ACC112 (cell line): ENCODE data around the gene SARS1.

Source experiments
- H2AFZ ChIP-seq: fragments of 200-600 bp; sonication (generic); one replicate; pipeline ENCODE4 v1.6.0; 2017; ENCODE audit warnings: antibody characterized with exemption, low read length; ENCODE audit not compliant: unreplicated experiment
- H3K27ac ChIP-seq: fragments of 200-600 bp; sonication (generic); 2 replicates; pipeline ENCODE4 v1.5.1; 2014; ENCODE audit warnings: low read depth, mild to moderate bottlenecking, antibody characterized with exemption, low read length, moderate library complexity
- H3K27me3 ChIP-seq: fragments of 200-600 bp; sonication (generic); 2 replicates; pipeline ENCODE4 v1.6.1; 2014; ENCODE audit warnings: mild to moderate bottlenecking, antibody characterized with exemption, low read length, moderate library complexity, mixed read lengths; ENCODE audit not compliant: insufficient read depth
- H3K36me3 ChIP-seq: fragments of 200-600 bp; sonication (generic); 2 replicates; pipeline ENCODE4 v1.6.1; 2016; ENCODE audit warnings: mild to moderate bottlenecking, antibody characterized with exemption, low read length, moderate library complexity, mixed read lengths; ENCODE audit not compliant: insufficient read depth
- H3K4me1 ChIP-seq: fragments of 200-600 bp; sonication (generic); one replicate; pipeline ENCODE4 v1.6.1; 2016; ENCODE audit warnings: low read length, mixed read lengths; ENCODE audit not compliant: insufficient read depth, unreplicated experiment, control insufficient read depth
- H3K4me3 ChIP-seq: fragments of 200-600 bp; sonication (generic); 2 replicates; pipeline ENCODE4 v1.5.1; 2014; ENCODE audit warnings: mild to moderate bottlenecking, low read depth, low read length
- H3K79me2 ChIP-seq: fragments of 200-600 bp; sonication (generic); one replicate; pipeline ENCODE4 v1.6.0; 2016; ENCODE audit warnings: low read length; ENCODE audit not compliant: control insufficient read depth, unreplicated experiment, insufficient read depth

Gene SARS1

GRCh38 chr1:109256971-109257681 is 43.4 kb downstream of the SARS1 start:
- Histone ChIP-seq H3K4me1 (no peaks in the 10 kb centered on the region), H3K36me3 (no peaks in the 10 kb centered on the region), H3K27ac (no peak overlapping the region), H3K27me3 (no peaks in the 10 kb centered on the region), H3K79me2 (no peaks in the 10 kb centered on the region), H3K4me3 (no peak overlapping the region), H2AFZ (no peak overlapping the region)

- no peak overlapping the region for H3K4me3 ChIP-seq
- no peaks in the 10 kb centered on the region for H3K4me1 ChIP-seq
- H3K36me3 ChIP-seq, result no peaks in the 10 kb centered on the region
- H2AFZ ChIP-seq, result no peak overlapping the region
- no peaks in the 10 kb centered on the region for H3K27me3 ChIP-seq
- H3K27ac ChIP-seq, result no peak overlapping the region
- no peaks in the 10 kb centered on the region for H3K79me2 ChIP-seq
Observed at GRCh38 chr1:109257682-109258421, 44.1 kb downstream of the SARS1 start.

GRCh38 chr1:109258481-109259466 is 45.1 kb downstream of the SARS1 start:
- H3K27me3 ChIP-seq, result no peaks in the 10 kb centered on the region
- H3K27ac ChIP-seq, result no peak overlapping the region
- H2AFZ ChIP-seq, result no peak overlapping the region
- no peaks in the 10 kb centered on the region for H3K36me3 ChIP-seq
- H3K79me2 ChIP-seq, result no peaks in the 10 kb centered on the region
- no peak overlapping the region for H3K4me3 ChIP-seq
- H3K4me1 ChIP-seq, result no peaks in the 10 kb centered on the region

GRCh38 chr1:109259674-109260557 is 46.2 kb downstream of the SARS1 start:
- Histone ChIP-seq H3K27ac (no peak overlapping the region), H3K79me2 (no peaks in the 10 kb centered on the region), H3K27me3 (no peaks in the 10 kb centered on the region), H3K36me3 (no peaks in the 10 kb centered on the region), H3K4me1 (no peaks in the 10 kb centered on the region), H3K4me3 (no peak overlapping the region), H2AFZ (no peak overlapping the region)

- Histone ChIP-seq H3K79me2 (no peaks in the 10 kb centered on the region), H3K27me3 (no peaks in the 10 kb centered on the region), H3K36me3 (no peaks in the 10 kb centered on the region), H3K27ac (no peak overlapping the region), H3K4me3 (no peak overlapping the region), H3K4me1 (no peaks in the 10 kb centered on the region), H2AFZ (no peak overlapping the region)
Observed at GRCh38 chr1:109261006-109261405, 47.3 kb downstream of the SARS1 start.

- Histone ChIP-seq H3K79me2 (no peaks in the 10 kb centered on the region), H2AFZ (no peak overlapping the region), H3K27me3 (no peaks in the 10 kb centered on the region), H3K27ac (no peak overlapping the region), H3K4me3 (no peak overlapping the region), H3K36me3 (no peaks in the 10 kb centered on the region), H3K4me1 (no peaks in the 10 kb centered on the region)
Observed at GRCh38 chr1:109261578-109261977, 47.9 kb downstream of the SARS1 start.

- H3K36me3 ChIP-seq, result no peaks in the 10 kb centered on the region
- H2AFZ ChIP-seq, result no peak overlapping the region
- H3K4me1 ChIP-seq, result no peaks in the 10 kb centered on the region
- H3K27me3 ChIP-seq, result no peaks in the 10 kb centered on the region
- H3K79me2 ChIP-seq, result no peaks in the 10 kb centered on the region
- H3K27ac ChIP-seq, result no peak overlapping the region
- H3K4me3 ChIP-seq, result no peak overlapping the region
Observed at GRCh38 chr1:109262231-109263055, 48.7 kb downstream of the SARS1 start.

GRCh38 chr1:109263234-109263596 is 49.5 kb downstream of the SARS1 start:
- no peaks in the 10 kb centered on the region for H3K27me3 ChIP-seq
- H3K79me2 ChIP-seq, result no peaks in the 10 kb centered on the region
- H3K27ac ChIP-seq, result no peak overlapping the region
- H3K4me3 ChIP-seq, result no peak overlapping the region
- no peaks in the 10 kb centered on the region for H3K4me1 ChIP-seq
- no peaks in the 10 kb centered on the region for H3K36me3 ChIP-seq
- H2AFZ ChIP-seq, result peak overlapping the region; percentile 4

- Histone ChIP-seq H3K27me3 (no peaks in the 10 kb centered on the region), H3K4me1 (no peaks in the 10 kb centered on the region), H2AFZ (peak overlapping the region; percentile 4), H3K36me3 (no peaks in the 10 kb centered on the region), H3K4me3 (no peak overlapping the region), H3K79me2 (no peaks in the 10 kb centered on the region), H3K27ac (no peak overlapping the region)
Observed at GRCh38 chr1:109263597-109264378, 50.1 kb downstream of the SARS1 start.
